ENCODE results near the gene MYO5B.

MYO5B gene

GRCh38 chr18:49976001-49976400 is 218.9 kb downstream of the MYO5B start:
- no CpG with 5 or more reads among the region's 3 CpGs for WGBS, 2 donors (ENCODE audit: extremely low coverage in 2 of 2, insufficient read length in 2 of 2, insufficient replicate concordance in 1 of 2)
- H3K79me1 ChIP-seq (ENCODE audit: low read depth, low read length) = no peaks in the 10 kb centered on the region

GRCh38 chr18:49974079-49974478 is 220.9 kb downstream of the MYO5B start:
- Histone ChIP-seq H2BK15ac (ENCODE audit: low read length) (no peak overlapping the region), H3K9me3 (replicated peaks in 1 of 2; ENCODE audit: control insufficient read depth in 2 of 2, insufficient read depth in 1 of 2, low read depth in 1 of 2, low read length in 2 of 2) (no peaks in the 10 kb centered on the region), H3K27ac (replicated peaks; ENCODE audit: low read length) (no peak overlapping the region), H3K36me3 (replicated peaks in 1 of 2; ENCODE audit: control insufficient read depth in 2 of 2, insufficient read depth in 2 of 2, low read length in 2 of 2) (no peaks in the 10 kb centered on the region), H3K14ac (ENCODE audit: low read length) (peak overlapping the region; percentile 25), H4K91ac (ENCODE audit: low read depth, low read length, poor library complexity) (no peak overlapping the region), H2AFZ (ENCODE audit: low read length) (no peak overlapping the region), H3K4me2 (ENCODE audit: insufficient read depth, low read length, poor library complexity, severe bottlenecking) (no peak overlapping the region), H3K9ac (ENCODE audit: low read depth, low read length, poor library complexity) (no peak overlapping the region), H3K79me1 (ENCODE audit: low read depth, low read length) (no peaks in the 10 kb centered on the region), H3K27me3 (ENCODE audit: control insufficient read depth in 3 of 3, insufficient read depth in 3 of 3, low read depth in 1 of 3, low read length in 3 of 3) (peaks cover 0 to 21% (median 0%) of the 10 kb centered on the region in 3 experiments), H2BK5ac (ENCODE audit: low read length) (no peak overlapping the region), H3K18ac (ENCODE audit: low read length) (peak overlapping the region; percentile 15), H3K23ac (ENCODE audit: low read depth, low read length, poor library complexity) (no peak overlapping the region), H2BK120ac (ENCODE audit: low read depth, low read length) (no peak overlapping the region), H3K4me1 (ENCODE audit: control insufficient read depth in 2 of 2, insufficient read depth in 1 of 2, low read depth in 1 of 2, low read length in 2 of 2) (peaks cover 0 to 2% of the 10 kb centered on the region in 2 donors), H3K4me3 (ENCODE audit: low read length in 2 of 2) (no peak overlapping the region), H2AK5ac (ENCODE audit: low read depth, low read length) (no peak overlapping the region), H2BK12ac (ENCODE audit: low read length) (no peak overlapping the region), H3K4ac (ENCODE audit: low read length) (no peak overlapping the region), H4K8ac (ENCODE audit: low read depth, low read length) (no peak overlapping the region)
- no peak for DNase-seq (ENCODE audit: low spot score)
- no CpG with 5 or more reads among the region's 9 CpGs for WGBS, 2 donors (ENCODE audit: extremely low coverage in 2 of 2, insufficient read length in 2 of 2, insufficient replicate concordance in 1 of 2)

More at GRCh38 chr18:49976001-49976400, 218.9 kb downstream of the MYO5B start:
- no peak for DNase-seq (ENCODE audit: low spot score)
- H2BK120ac ChIP-seq (ENCODE audit: low read depth, low read length) = no peak overlapping the region
- H2BK12ac ChIP-seq (ENCODE audit: low read length) = no peak overlapping the region
- H3K4me2 ChIP-seq (ENCODE audit: insufficient read depth, low read length, poor library complexity, severe bottlenecking) = no peak overlapping the region
- H3K9ac ChIP-seq (ENCODE audit: low read depth, low read length, poor library complexity) = no peak overlapping the region
- no peak overlapping the region for H3K4ac ChIP-seq (ENCODE audit: low read length)
- peaks cover 0 to 15% (median 0%) of the 10 kb centered on the region in 3 experiments for H3K27me3 ChIP-seq (ENCODE audit: control insufficient read depth in 3 of 3, insufficient read depth in 3 of 3, low read depth in 1 of 3, low read length in 3 of 3)
- H3K14ac ChIP-seq (ENCODE audit: low read length) = no peak overlapping the region
- H2AFZ ChIP-seq (ENCODE audit: low read length) = no peak overlapping the region
- H3K4me1 ChIP-seq (ENCODE audit: control insufficient read depth in 2 of 2, insufficient read depth in 1 of 2, low read depth in 1 of 2, low read length in 2 of 2) = peaks cover 0 to 2% of the 10 kb centered on the region in 2 donors
- no peak overlapping the region for H3K23ac ChIP-seq (ENCODE audit: low read depth, low read length, poor library complexity)
- no peak overlapping the region for H3K18ac ChIP-seq (ENCODE audit: low read length)
- H3K4me3 ChIP-seq (ENCODE audit: low read length in 2 of 2) = no peak overlapping the region
- no peak overlapping the region for H4K91ac ChIP-seq (ENCODE audit: low read depth, low read length, poor library complexity)
- no peak overlapping the region for H4K8ac ChIP-seq (ENCODE audit: low read depth, low read length)
- no peaks in the 10 kb centered on the region for H3K36me3 ChIP-seq (replicated peaks in 1 of 2; ENCODE audit: control insufficient read depth in 2 of 2, insufficient read depth in 2 of 2, low read length in 2 of 2)
- H3K9me3 ChIP-seq (replicated peaks in 1 of 2; ENCODE audit: control insufficient read depth in 2 of 2, insufficient read depth in 1 of 2, low read depth in 1 of 2, low read length in 2 of 2) = no peaks in the 10 kb centered on the region
- H2AK5ac ChIP-seq (ENCODE audit: low read depth, low read length) = no peak overlapping the region
- no peak overlapping the region for H2BK5ac ChIP-seq (ENCODE audit: low read length)
- no peak overlapping the region for H2BK15ac ChIP-seq (ENCODE audit: low read length)
- no peak overlapping the region for H3K27ac ChIP-seq (replicated peaks; ENCODE audit: low read length)

GRCh38 chr18:49973592-49973991 is 221.4 kb downstream of the MYO5B start:
- H3K18ac ChIP-seq (ENCODE audit: low read length) = no peak overlapping the region
- H2BK5ac ChIP-seq (ENCODE audit: low read length) = no peak overlapping the region
- H3K27me3 ChIP-seq (ENCODE audit: control insufficient read depth in 3 of 3, insufficient read depth in 3 of 3, low read depth in 1 of 3, low read length in 3 of 3) = peaks cover 0 to 25% (median 0%) of the 10 kb centered on the region in 3 experiments
- no peak overlapping the region for H2AFZ ChIP-seq (ENCODE audit: low read length)
- H3K36me3 ChIP-seq (replicated peaks in 1 of 2; ENCODE audit: control insufficient read depth in 2 of 2, insufficient read depth in 2 of 2, low read length in 2 of 2) = no peaks in the 10 kb centered on the region
- no peak overlapping the region for H2BK15ac ChIP-seq (ENCODE audit: low read length)
- no peak overlapping the region for H3K9ac ChIP-seq (ENCODE audit: low read depth, low read length, poor library complexity)
- H3K14ac ChIP-seq (ENCODE audit: low read length) = no peak overlapping the region
- H3K79me1 ChIP-seq (ENCODE audit: low read depth, low read length) = no peaks in the 10 kb centered on the region
- no peak overlapping the region for H2BK12ac ChIP-seq (ENCODE audit: low read length)
- no peak overlapping the region for H3K4ac ChIP-seq (ENCODE audit: low read length)
- H2BK120ac ChIP-seq (ENCODE audit: low read depth, low read length) = no peak overlapping the region
- H4K8ac ChIP-seq (ENCODE audit: low read depth, low read length) = no peak overlapping the region
- peaks cover 0 to 2% of the 10 kb centered on the region in 2 donors for H3K4me1 ChIP-seq (ENCODE audit: control insufficient read depth in 2 of 2, insufficient read depth in 1 of 2, low read depth in 1 of 2, low read length in 2 of 2)
- no peak overlapping the region for H2AK5ac ChIP-seq (ENCODE audit: low read depth, low read length)
- H4K91ac ChIP-seq (ENCODE audit: low read depth, low read length, poor library complexity) = no peak overlapping the region
- no peak overlapping the region for H3K27ac ChIP-seq (replicated peaks; ENCODE audit: low read length)
- H3K4me2 ChIP-seq (ENCODE audit: insufficient read depth, low read length, poor library complexity, severe bottlenecking) = no peak overlapping the region
- DNase-seq (ENCODE audit: low spot score) = no peak
- WGBS, 2 donors (ENCODE audit: extremely low coverage in 2 of 2, insufficient read length in 2 of 2, insufficient replicate concordance in 1 of 2) = no CpG with 5 or more reads among the region's 3 CpGs
- H3K4me3 ChIP-seq (ENCODE audit: low read length in 2 of 2) = no peak overlapping the region
- H3K23ac ChIP-seq (ENCODE audit: low read depth, low read length, poor library complexity) = no peak overlapping the region
- H3K9me3 ChIP-seq (replicated peaks in 1 of 2; ENCODE audit: control insufficient read depth in 2 of 2, insufficient read depth in 1 of 2, low read depth in 1 of 2, low read length in 2 of 2) = no peaks in the 10 kb centered on the region

GRCh38 chr18:49972535-49972934 is 222.4 kb downstream of the MYO5B start:
- H3K4me2 ChIP-seq (ENCODE audit: insufficient read depth, low read length, poor library complexity, severe bottlenecking) = no peak overlapping the region
- H3K18ac ChIP-seq (ENCODE audit: low read length) = no peak overlapping the region
- no peak overlapping the region for H3K27ac ChIP-seq (replicated peaks; ENCODE audit: low read length)
- no peak for DNase-seq (ENCODE audit: low spot score)
- no peak overlapping the region for H3K23ac ChIP-seq (ENCODE audit: low read depth, low read length, poor library complexity)
- no CpG with 5 or more reads among the region's 3 CpGs for WGBS, 2 donors (ENCODE audit: extremely low coverage in 2 of 2, insufficient read length in 2 of 2, insufficient replicate concordance in 1 of 2)
- H2BK120ac ChIP-seq (ENCODE audit: low read depth, low read length) = no peak overlapping the region
- H4K91ac ChIP-seq (ENCODE audit: low read depth, low read length, poor library complexity) = no peak overlapping the region
- H2AK5ac ChIP-seq (ENCODE audit: low read depth, low read length) = no peak overlapping the region
- no peaks in the 10 kb centered on the region for H3K9me3 ChIP-seq (replicated peaks in 1 of 2; ENCODE audit: control insufficient read depth in 2 of 2, insufficient read depth in 1 of 2, low read depth in 1 of 2, low read length in 2 of 2)
- H3K4me3 ChIP-seq (ENCODE audit: low read length in 2 of 2) = no peak overlapping the region
- H3K14ac ChIP-seq (ENCODE audit: low read length) = no peak overlapping the region
- peaks cover 0 to 26% (median 0%) of the 10 kb centered on the region in 3 experiments for H3K27me3 ChIP-seq (ENCODE audit: control insufficient read depth in 3 of 3, insufficient read depth in 3 of 3, low read depth in 1 of 3, low read length in 3 of 3)
- H3K4me1 ChIP-seq (ENCODE audit: control insufficient read depth in 2 of 2, insufficient read depth in 1 of 2, low read depth in 1 of 2, low read length in 2 of 2) = peaks cover 0 to 2% of the 10 kb centered on the region in 2 donors
- H2AFZ ChIP-seq (ENCODE audit: low read length) = no peak overlapping the region
- no peaks in the 10 kb centered on the region for H3K36me3 ChIP-seq (replicated peaks in 1 of 2; ENCODE audit: control insufficient read depth in 2 of 2, insufficient read depth in 2 of 2, low read length in 2 of 2)
- H4K8ac ChIP-seq (ENCODE audit: low read depth, low read length) = no peak overlapping the region
- no peak overlapping the region for H2BK12ac ChIP-seq (ENCODE audit: low read length)
- H2BK5ac ChIP-seq (ENCODE audit: low read length) = no peak overlapping the region
- H3K4ac ChIP-seq (ENCODE audit: low read length) = no peak overlapping the region
- no peak overlapping the region for H2BK15ac ChIP-seq (ENCODE audit: low read length)
- no peaks in the 10 kb centered on the region for H3K79me1 ChIP-seq (ENCODE audit: low read depth, low read length)
- H3K9ac ChIP-seq (ENCODE audit: low read depth, low read length, poor library complexity) = no peak overlapping the region
